CD4-positive, CD25-positive, alpha-beta regulatory T cell (primary cell): ENCODE measurements around the gene FGF7. TPM values are rescaled to one million over a fixed set of nuclear protein-coding genes. Genes with fewer than 3 reads are reported as not detected.

Experiments used
- ATAC-seq, 2 donors: fragments of 150-1000 bp; cut with Tn5 transposase; one replicate each; pipeline ENCODE4 v1.10.0; 2021; ENCODE audit warnings: low read depth in 2 of 2, moderate number of reproducible peaks in 2 of 2, moderate library complexity in 1 of 2
- DNase-seq, 3 donors: peaks; one replicate each; pipeline versions ENCODE4 v3.0.0 to v3.0.0-alpha.2; 2012 to 2022; ENCODE audit warnings: mixed read lengths in 1 of 3
- H3K27ac ChIP-seq: one replicate; pipeline ENCODE4 v1.7.0; 2013; ENCODE audit warnings: mild to moderate bottlenecking, low read length; ENCODE audit not compliant: insufficient read depth, poor library complexity, severe bottlenecking
- H3K27me3 ChIP-seq: one replicate; pipeline ENCODE4 v1.7.0; 2013; ENCODE audit warnings: low read length; ENCODE audit not compliant: control insufficient read depth, insufficient read depth
- H3K36me3 ChIP-seq: one replicate; pipeline ENCODE4 v1.7.0; 2013; ENCODE audit warnings: mild to moderate bottlenecking, low read length, moderate library complexity; ENCODE audit not compliant: control insufficient read depth, insufficient read depth
- H3K4me1 ChIP-seq: 2 replicates; pipeline ENCODE4 v1.7.0; 2013; ENCODE audit warnings: mild to moderate bottlenecking, low read length; ENCODE audit not compliant: insufficient read depth, control insufficient read depth, poor library complexity, severe bottlenecking
- H3K4me3 ChIP-seq: one replicate; pipeline ENCODE4 v1.7.0; 2013; ENCODE audit warnings: low read depth, mild to moderate bottlenecking, low read length, moderate library complexity
- H3K9me3 ChIP-seq, 2 experiments: 1 replicate in 1 of 2; 2 replicates in 1 of 2; pipeline ENCODE4 v1.7.0; 2013; ENCODE audit warnings: low read length in 2 of 2, mild to moderate bottlenecking in 1 of 2, moderate library complexity in 1 of 2; ENCODE audit not compliant: control insufficient read depth in 2 of 2
- H3K27ac Mint-ChIP-seq, 3 donors: one replicate each; pipeline ENCODE4 v1.8.0; 2020 to 2022; ENCODE audit warnings: mild to moderate bottlenecking in 3 of 3, mixed read lengths in 3 of 3, moderate library complexity in 2 of 3
- H3K27me3 Mint-ChIP-seq: one replicate; pipeline ENCODE4 v1.8.0; 2022; ENCODE audit warnings: mild to moderate bottlenecking, mixed read lengths
- H3K36me3 Mint-ChIP-seq: one replicate; pipeline ENCODE4 v1.8.0; 2020; ENCODE audit warnings: mixed read lengths
- H3K4me1 Mint-ChIP-seq, 4 donors: one replicate each; pipeline ENCODE4 v1.8.0; 2020 to 2022; ENCODE audit warnings: mixed read lengths in 4 of 4, mild to moderate bottlenecking in 1 of 4
- H3K4me3 Mint-ChIP-seq, 4 donors: one replicate each; pipeline ENCODE4 v1.8.0; 2020 to 2022; ENCODE audit warnings: mild to moderate bottlenecking in 4 of 4, mixed read lengths in 4 of 4, moderate library complexity in 3 of 4
- H3K9me3 Mint-ChIP-seq, 7 donors: one replicate each; pipeline ENCODE4 v1.8.0; 2020 to 2022; ENCODE audit warnings: mixed read lengths in 7 of 7, mild to moderate bottlenecking in 3 of 7, moderate library complexity in 2 of 7
- polyA plus RNA-seq, 4 donors: library from polyadenylated mRNA; unstranded; fragments of 300-500 nt; fragmentation: Illumina TruSeq; gene quantifications; one replicate each; pipeline ENCODE4 v1.2.3, GENCODE V29; 2021
- total RNA-seq: library from RNA; stranded (reverse); gene quantifications from one replicate; pipeline ENCODE4 v1.2.3, GENCODE V29; 2022

The FGF7 gene
- total and polyA plus RNA-seq, 5 donors from 2014 or later: 0.02 TPM; not detected in 4

GRCh38 chr15:49530092-49530491, 107.0 kb downstream of the FGF7 start:
- no peaks in the 10 kb centered on the region for H3K4me1 ChIP-seq
- DNase-seq: no peak
- H3K36me3 Mint-ChIP-seq: no peaks in the 10 kb centered on the region
- no peaks in the 10 kb centered on the region for H3K27me3 ChIP-seq
- H3K4me3 ChIP-seq: no peak overlapping the region
- no peak overlapping the region for H3K4me3 Mint-ChIP-seq
- ATAC-seq: no peak
- peaks cover 5% of the 10 kb centered on the region for H3K27me3 Mint-ChIP-seq
- H3K9me3 ChIP-seq: peaks cover 0 to 3% of the 10 kb centered on the region in 2 experiments
- peaks cover 0 to 33% (median 11%) of the 10 kb centered on the region in 7 donors for H3K9me3 Mint-ChIP-seq
- no peak overlapping the region for H3K27ac Mint-ChIP-seq
- H3K36me3 ChIP-seq: no peaks in the 10 kb centered on the region
- no peak overlapping the region for H3K27ac ChIP-seq
- H3K4me1 Mint-ChIP-seq: peaks cover 0 to 3% (median 0%) of the 10 kb centered on the region in 4 donors

Other genes with a start within 250 kb of the FGF7 start
- 4.5 TPM for gene FAM227B, start 197.6 kb downstream of the FGF7 start, total RNA-seq
- 10 to 100 TPM; 11.3 to 18.3 (median 15.7) TPM for gene FAM227B, start 197.6 kb downstream of the FGF7 start, polyA plus RNA-seq
- gene DTWD1, start 197.8 kb downstream of the FGF7 start, total RNA-seq: 11.2 TPM
- 10 to 100 TPM; 15.4 to 23.9 (median 20.8) TPM for gene DTWD1, start 197.8 kb downstream of the FGF7 start, polyA plus RNA-seq